22Rv1 (cell line): ENCODE data around the gene MUL1.

Experiments
- H3K27ac ChIP-seq: fragments of 450-650 bp; 2 replicates; pipeline ENCODE4 v1.5.1; 2017
- ZFX ChIP-seq: fragments of 450-650 bp; IDR thresholded peaks from 2 replicates; pipeline ENCODE4 v1.6.1; 2017; ENCODE audit warnings: antibody characterized with exemption, borderline replicate concordance
- TF ChIP-seq, protein P1 (sequence below): fragments of 450-650 bp; IDR thresholded peaks from 2 replicates; pipeline ENCODE4 v1.5.1; 2017; ENCODE audit warnings: mild to moderate bottlenecking

MUL1 gene

DNA sequence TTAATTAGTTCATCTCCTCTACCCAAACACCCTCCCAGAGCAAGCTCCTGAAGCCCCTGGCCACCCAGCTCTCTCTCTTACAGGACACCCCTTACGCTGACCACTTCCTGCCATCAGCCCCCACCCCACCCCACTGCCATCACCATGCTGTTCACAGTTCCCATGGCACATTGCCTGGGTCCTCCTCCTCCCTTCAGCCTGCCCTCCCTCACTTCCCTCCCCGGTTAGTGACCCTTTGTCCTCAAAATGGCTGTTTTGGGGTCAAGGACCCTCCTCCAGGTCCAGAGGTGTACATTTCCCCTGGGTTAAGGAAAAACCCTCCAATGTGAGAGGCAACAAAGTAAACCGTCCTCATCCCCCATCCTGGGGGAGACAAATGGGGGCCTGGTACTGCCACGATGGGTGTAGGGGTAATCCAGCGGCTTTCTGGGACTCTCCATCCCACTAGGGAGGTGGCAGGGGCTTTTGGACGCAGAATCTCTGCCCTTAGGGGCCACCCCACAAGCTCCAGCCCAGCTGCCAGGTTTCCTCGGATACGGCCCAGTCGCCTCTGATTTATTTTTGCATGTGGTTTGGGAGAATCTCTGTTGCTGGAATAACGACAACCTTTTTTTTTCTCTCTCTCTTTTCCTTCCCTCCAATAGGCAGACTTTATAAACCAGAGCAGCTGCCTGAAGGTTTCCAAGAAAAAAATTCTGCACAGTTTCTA, 30.4 kb downstream of the MUL1 start:
- TF ChIP-seq, protein P1, sequence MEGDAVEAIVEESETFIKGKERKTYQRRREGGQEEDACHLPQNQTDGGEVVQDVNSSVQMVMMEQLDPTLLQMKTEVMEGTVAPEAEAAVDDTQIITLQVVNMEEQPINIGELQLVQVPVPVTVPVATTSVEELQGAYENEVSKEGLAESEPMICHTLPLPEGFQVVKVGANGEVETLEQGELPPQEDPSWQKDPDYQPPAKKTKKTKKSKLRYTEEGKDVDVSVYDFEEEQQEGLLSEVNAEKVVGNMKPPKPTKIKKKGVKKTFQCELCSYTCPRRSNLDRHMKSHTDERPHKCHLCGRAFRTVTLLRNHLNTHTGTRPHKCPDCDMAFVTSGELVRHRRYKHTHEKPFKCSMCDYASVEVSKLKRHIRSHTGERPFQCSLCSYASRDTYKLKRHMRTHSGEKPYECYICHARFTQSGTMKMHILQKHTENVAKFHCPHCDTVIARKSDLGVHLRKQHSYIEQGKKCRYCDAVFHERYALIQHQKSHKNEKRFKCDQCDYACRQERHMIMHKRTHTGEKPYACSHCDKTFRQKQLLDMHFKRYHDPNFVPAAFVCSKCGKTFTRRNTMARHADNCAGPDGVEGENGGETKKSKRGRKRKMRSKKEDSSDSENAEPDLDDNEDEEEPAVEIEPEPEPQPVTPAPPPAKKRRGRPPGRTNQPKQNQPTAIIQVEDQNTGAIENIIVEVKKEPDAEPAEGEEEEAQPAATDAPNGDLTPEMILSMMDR: no peak
- no peak for TF ChIP-seq ZFX
- no peak overlapping the region for H3K27ac ChIP-seq

DNA sequence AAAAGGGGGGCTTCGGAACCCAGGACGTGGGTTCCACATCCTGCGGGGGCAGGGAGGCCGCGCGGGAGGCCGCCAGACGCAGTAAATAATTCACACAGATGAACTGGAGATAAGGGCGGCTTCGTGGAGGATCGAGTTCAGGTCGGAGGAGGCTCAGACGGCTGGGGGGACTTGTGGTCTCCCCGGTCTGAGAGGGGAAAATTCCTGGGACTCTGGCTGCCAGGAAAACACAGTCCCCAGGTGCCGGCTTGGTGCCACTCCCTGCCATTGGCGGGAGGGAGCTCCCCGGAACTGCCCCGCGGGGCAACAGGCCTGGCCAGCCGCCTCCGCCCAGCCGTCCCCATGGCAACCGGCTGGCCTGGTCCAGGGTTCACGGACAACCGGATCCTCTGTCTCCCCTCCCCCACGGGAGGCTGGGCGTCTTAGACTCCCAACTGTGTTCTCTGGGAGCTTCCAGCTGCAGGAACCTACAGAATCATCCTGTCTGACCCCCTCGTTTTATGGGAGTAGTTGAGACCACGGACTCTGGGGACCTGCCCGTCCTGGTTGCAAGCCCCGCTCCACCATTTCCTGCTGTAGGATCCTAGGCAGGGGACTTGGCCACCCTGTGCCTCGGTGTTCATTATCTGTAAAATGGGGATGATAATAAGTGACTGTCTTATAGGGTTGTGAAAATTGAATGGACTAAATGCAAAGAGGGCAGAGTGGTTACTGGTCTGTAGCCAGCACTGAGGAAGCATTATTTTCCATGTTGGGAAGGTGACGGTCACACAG, 31.5 kb downstream of the MUL1 start:
- no peak for TF ChIP-seq ZFX
- TF ChIP-seq, protein P1: no peak
- H3K27ac ChIP-seq: peak overlapping the region; percentile 13; the same call in 1 of the 2 replicates

DNA sequence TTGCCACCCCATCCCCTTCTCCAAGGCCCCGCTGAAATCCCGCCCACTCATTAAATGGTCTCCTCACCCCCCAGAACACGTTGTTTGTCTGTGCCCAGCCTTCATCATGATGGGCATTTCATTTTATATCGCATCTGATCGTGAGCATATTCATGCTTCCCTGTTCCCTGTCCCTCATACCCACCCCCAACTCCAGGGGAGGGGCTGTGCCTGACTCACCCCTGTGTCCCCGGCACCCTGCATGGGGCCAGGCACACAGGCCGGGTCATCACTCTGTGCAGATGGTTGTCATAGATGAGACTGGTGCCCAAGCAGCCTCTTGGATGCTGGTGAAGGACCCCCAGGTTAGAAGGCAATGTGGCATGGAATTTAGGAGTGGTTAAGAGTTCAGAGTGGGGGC, 33.0 kb downstream of the MUL1 start:
- H3K27ac ChIP-seq: no peak overlapping the region
- TF ChIP-seq ZFX: no peak
- TF ChIP-seq, protein P1: no peak

DNA sequence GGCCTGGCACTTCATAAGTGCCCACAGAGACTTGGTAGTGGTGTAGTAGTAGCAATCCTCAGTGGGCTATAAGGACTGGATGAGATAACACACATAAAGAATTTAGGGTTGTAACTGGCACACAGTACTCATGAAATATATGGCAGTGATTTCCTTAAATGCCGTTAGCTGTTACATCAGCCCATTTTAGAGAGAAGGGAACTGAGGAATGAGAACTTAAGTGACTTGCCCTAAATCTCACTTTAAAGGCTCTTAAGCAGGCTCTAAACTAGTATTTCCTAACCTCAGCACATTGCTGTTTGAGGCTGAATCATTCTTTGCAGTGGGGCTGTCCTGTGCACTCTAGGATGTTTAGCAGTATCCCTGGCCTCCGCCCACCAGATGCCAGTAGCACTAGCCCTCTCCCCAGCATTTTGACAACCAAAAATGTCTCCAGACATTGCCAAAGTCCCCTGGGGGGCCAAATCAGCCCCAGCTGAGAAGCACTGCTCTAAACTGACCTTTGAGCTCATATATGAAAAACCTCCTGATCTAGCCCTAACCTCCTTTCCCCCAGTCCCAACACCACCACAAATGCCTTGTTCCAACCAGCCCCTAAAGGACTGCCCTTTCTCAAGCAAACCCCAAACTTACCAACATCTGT, 33.5 kb downstream of the MUL1 start:
- no peak overlapping the region for H3K27ac ChIP-seq
- TF ChIP-seq ZFX: no peak
- TF ChIP-seq, protein P1: no peak

DNA sequence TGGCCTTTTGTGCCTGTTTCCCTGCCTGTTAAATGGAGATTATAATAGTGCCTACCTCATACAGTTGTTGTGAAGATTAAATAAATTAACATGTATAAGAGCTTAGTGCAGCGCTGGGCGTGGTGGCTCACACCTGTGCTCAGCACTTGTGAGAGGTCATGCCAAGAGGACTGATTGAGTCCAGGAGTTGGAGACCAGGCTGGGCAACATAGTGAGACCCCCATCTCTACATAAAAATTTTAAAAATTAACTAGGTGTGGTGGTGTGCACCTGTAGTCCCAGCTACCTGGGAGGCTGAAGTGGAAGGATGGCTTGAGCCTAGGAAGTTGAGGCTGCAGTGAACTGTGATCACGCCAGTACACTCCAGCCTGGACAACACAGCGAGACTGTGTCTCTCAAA, 34.1 kb downstream of the MUL1 start:
- no peak overlapping the region for H3K27ac ChIP-seq

DNA sequence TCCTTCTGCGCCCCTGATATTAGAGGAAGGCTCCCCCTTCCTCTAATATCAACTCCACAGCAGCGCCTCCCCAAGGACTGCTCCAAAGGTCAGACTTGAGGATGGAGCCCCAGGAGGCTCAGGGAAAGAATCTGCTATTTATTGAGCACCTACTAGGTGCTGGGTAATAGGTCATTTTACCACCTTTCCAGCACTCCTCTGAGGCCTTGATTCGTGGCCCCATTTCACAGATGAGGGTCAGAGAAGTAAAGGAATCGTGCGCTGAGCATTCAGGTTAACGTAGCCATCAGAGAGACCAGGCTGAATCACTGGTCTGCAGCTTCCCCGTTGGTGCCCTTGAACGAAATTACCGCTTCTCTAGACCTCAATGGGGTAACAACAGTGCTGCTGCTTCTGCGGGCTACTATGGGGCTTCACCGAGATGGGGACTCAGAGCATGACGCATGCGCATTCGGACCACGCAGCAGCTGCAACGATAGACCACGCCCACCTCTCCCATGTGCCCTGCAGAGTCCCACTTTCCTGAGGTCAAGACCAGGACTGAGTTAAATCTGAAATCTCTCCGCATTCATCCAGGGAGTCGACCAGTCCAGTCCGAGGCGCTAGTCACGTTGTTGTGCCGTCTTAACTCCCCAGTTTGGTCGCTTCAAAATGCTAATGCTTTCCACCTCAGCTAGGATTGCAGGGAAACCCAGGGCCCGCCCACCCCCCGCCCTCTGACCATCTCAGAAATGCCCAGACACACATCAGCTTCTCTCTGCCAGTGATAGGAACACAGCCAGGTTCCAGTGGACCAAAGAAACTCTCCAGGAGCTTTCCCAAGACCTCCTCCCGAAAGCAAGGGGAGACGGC, 34.9 kb downstream of the MUL1 start:
- no peak overlapping the region for H3K27ac ChIP-seq
- TF ChIP-seq ZFX: no peak
- TF ChIP-seq, protein P1: no peak

More for the DNA sequence above, 34.1 kb downstream of the MUL1 start:
- no peak for TF ChIP-seq ZFX
- TF ChIP-seq, protein P1: no peak
